HG02610 (cell line): ENCODE data around the gene GUCY2D.

Source experiments
- ATAC-seq: cut with Tn5 transposase; IDR thresholded peaks from one replicate; pipeline ENCODE4 v1.9.1; 2021; ENCODE audit warnings: mild to moderate bottlenecking, moderate library complexity; ENCODE audit not compliant: unreplicated experiment

GUCY2D gene

DNA sequence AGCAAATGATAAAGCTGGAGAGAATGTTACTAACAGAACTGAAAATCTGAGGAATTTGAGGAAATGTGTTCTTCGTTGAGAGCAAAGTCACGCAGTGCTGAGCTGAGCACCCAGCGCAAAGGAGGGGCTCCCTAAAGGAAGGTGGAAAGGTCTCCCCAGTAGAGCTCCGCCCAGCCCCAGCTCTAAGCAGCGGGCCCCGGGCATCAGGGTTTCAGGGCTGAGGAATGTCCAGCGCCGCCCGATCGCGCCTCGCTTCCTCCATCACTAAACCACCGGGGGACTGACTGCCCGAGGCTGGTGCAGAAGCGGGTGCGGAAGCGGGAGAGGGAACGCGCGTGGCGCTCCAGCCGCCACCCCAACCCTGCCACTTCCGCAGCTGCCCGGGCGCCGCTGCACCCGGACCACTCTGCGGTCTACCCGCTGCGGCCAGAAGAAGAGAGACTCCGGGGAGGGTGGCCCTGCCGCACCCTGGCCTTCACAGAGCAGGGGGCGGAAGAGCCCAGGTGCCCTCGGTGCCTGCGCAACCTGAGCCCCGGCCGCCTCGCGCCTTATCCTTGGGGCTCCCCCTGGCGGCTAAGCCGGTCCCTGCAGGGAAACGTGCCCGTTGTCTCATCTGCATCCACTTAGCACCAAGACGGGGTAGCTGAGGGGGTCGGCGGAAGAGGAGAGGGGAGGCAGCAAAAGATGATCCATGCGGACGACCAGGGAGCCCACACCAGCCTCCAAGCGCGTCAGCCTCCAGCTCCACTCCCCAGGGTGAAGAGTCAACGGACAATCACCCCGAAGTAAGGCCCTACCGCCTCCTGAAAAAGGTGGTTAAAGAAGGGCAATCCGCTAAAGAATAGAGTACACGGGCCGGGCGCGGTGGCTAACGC is 12.4 kb upstream of the GUCY2D start:
- peak; percentile 51 for ATAC-seq

DNA sequence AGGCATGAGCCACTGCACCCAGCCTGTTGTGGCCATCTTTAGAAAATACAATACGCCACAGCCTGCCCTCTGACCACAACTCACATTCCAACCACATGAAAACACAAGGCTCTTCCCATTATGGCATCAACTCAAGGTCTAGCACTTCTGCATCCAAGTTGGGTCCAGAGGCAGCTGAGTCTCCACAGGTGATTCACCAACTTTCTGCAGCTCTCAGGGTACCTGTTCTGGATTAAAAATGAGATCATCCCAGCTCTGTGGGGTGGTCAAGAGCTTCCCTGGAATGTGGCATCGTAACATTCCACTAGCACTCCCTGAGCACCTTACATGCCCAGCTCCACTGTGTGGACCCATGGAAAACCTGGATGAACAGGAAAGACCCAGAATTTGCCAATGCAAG is 9.9 kb upstream of the GUCY2D start:
- no peak for ATAC-seq

DNA sequence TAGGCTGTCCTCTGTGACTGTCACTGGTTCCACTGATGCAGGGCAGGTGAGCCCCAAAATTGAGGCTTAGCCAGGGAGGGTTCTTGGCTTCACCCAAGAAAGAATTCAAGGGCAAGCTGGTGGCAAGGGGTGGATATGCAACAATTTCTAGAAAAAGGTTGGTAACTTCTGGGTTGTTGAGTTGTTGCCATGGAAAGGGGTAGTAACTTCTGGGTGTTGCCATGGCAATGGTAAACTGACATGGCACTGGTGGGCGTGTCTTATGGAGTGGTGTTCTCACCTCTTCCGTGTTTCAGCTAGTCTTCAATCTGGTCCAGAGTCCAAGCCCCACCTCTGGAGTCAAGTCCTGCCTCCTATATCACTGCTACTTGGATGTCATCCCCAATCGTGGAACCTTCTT is 9.5 kb upstream of the GUCY2D start:
- no peak for ATAC-seq

DNA sequence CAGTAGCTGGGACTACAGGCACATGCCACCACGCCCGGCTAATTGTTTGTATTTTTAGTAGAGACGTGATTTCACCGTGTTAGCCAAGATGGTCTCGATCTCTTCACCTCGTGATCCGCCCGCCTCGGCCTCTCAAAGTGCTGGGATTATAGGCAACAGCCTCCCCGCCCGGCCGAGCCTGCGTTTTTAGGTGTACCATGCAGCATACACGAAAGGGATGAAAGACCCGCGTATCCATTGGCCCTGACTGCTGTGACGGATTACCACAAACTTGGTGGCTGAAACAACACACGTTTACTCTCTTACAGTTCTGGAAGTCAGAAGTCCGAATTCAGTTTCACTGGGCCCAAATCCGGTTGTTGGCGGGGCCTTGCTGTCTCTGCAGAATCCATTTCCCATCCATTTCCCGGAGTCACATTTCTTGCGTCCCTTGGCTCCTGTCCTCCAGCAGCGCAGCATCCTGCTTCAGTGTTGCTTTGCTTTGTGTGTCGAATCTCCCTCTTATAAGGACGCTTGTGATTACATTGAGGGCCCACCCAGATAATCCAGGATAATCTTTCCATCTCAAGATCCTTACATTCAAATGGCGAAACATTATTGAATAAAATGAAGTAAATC is 8.3 kb upstream of the GUCY2D start:
- no peak for ATAC-seq

DNA sequence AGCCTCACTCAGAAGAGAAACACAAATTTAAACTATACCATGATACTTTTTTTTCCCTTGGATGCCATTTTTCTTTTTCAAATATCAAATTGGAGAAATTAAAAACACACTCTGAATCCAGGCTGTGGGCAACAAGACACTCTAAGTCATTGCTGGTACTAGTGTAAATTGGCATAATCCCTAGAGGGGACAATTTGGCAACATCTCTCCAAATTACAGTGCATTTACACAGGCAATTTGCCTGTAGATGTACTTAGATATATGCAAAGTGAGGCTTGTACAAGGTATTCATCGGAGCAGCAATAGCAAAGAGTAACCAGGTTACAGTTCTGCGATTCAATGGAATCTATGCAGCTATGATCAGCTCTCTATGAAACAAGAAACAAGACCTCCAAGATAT is 6.7 kb upstream of the GUCY2D start:
- ATAC-seq: no peak

DNA sequence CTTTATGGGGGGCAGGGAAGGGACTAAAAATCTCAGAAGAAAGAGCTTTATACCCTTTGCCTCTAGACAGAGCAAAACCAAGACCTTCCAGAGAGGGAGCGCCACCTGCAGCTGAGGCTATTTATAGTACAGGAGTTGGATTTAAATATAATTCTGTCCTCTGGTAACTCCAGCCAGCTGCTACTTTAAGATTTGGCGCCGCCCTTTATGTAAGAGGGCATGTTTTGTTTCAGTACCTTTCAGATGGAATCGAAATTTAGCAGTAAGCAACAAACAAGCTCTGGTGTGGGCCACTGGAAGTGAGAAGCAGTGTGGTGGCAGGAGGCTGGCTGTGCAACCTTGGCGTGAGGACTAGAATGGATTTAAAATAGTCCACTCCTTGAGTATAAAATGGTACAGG is 5.2 kb upstream of the GUCY2D start:
- ATAC-seq: no peak

DNA sequence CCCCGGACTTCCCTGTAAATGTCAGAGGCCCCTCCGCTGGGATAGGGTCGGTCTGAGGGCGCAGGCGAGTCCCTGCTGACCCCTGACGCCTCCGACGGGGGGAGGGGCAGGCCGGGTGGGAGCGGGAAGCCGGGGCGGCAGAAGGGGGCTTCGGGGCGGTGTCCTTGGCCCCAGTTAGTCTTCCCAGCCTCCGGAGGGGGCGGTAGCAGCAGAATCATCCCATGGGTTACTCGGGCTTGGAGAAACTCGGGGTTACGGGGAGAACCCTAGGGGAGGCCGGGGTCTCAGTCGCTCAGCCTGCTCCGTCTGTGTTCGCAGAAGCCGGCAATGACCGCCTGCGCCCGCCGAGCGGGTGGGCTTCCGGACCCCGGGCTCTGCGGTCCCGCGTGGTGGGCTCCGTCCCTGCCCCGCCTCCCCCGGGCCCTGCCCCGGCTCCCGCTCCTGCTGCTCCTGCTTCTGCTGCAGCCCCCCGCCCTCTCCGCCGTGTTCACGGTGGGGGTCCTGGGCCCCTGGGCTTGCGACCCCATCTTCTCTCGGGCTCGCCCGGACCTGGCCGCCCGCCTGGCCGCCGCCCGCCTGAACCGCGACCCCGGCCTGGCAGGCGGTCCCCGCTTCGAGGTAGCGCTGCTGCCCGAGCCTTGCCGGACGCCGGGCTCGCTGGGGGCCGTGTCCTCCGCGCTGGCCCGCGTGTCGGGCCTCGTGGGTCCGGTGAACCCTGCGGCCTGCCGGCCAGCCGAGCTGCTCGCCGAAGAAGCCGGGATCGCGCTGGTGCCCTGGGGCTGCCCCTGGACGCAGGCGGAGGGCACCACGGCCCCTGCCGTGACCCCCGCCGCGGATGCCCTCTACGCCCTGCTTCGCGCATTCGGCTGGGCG is 542 bp downstream of the GUCY2D start:
- ATAC-seq: no peak

DNA sequence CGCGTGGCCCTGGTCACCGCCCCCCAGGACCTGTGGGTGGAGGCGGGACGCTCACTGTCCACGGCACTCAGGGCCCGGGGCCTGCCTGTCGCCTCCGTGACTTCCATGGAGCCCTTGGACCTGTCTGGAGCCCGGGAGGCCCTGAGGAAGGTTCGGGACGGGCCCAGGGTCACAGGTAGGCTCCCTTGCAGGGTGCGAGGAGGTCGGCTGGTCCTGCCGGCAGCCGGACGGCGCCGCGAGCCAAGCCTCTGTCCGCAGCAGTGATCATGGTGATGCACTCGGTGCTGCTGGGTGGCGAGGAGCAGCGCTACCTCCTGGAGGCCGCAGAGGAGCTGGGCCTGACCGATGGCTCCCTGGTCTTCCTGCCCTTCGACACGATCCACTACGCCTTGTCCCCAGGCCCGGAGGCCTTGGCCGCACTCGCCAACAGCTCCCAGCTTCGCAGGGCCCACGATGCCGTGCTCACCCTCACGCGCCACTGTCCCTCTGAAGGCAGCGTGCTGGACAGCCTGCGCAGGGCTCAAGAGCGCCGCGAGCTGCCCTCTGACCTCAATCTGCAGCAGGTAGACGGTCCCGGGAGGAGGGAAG is 1.3 kb downstream of the GUCY2D start:
- no peak for ATAC-seq

DNA sequence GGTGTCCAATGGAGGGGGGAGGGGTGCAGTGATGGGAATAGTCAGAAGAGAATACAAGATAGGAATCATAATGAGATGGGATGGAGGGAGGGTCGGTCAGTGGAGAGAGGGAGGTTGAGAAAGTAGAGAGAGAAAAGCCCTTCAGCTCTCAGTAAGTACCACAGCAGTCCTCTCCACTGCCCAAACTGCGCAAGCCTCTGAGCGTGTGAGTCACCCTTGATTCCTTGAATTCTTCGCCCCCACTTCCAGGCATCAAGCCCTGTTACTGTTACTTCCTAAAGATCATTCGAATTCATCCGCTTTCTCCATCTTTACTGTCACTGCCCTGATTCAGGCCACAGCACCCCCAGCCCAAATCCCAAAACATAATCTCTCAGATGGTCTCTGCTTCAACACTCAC is 2.5 kb downstream of the GUCY2D start:
- no peak for ATAC-seq

DNA sequence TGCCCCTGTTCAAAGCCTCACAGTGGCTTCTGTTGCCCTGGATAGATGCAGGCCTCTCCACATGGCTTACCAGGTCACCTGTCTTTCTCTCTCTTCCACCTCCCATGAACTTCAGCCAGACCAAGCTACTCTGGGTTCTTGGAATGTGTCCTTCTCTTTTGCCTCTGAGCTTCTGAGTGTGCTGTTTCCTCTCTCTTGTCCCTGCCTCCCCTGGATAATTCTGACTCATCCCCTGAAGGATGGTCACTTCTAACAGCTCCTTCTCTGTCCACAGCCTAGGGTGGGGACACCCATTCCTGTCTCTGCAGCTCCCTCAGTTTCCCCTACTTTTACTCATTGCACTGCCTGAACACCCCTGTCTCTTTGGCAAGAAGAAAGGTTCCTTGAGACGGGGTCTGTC is 2.9 kb downstream of the GUCY2D start:
- no peak for ATAC-seq

DNA sequence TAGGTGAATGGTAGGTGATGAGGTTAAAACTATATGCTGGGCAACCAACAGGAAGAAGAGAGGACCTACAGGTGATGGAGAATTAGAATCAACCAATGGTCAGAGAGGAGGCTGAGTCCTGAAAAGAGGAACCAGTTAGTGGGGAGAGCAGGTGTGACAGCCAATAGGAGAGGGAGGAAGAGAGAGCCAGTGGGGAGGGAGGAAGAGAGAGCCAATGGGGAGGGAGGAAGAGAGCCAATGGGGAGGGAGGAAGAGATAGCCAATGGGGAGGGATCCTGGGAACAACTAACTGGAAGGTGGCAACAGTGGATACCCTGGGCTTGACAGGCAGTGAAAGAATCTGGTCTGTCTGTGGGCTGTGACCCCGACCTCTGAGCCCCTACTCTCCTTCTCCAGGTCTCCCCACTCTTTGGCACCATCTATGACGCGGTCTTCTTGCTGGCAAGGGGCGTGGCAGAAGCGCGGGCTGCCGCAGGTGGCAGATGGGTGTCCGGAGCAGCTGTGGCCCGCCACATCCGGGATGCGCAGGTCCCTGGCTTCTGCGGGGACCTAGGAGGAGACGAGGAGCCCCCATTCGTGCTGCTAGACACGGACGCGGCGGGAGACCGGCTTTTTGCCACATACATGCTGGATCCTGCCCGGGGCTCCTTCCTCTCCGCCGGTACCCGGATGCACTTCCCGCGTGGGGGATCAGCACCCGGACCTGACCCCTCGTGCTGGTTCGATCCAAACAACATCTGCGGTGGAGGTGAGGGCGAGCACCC is 3.7 kb downstream of the GUCY2D start:
- ATAC-seq: no peak

DNA sequence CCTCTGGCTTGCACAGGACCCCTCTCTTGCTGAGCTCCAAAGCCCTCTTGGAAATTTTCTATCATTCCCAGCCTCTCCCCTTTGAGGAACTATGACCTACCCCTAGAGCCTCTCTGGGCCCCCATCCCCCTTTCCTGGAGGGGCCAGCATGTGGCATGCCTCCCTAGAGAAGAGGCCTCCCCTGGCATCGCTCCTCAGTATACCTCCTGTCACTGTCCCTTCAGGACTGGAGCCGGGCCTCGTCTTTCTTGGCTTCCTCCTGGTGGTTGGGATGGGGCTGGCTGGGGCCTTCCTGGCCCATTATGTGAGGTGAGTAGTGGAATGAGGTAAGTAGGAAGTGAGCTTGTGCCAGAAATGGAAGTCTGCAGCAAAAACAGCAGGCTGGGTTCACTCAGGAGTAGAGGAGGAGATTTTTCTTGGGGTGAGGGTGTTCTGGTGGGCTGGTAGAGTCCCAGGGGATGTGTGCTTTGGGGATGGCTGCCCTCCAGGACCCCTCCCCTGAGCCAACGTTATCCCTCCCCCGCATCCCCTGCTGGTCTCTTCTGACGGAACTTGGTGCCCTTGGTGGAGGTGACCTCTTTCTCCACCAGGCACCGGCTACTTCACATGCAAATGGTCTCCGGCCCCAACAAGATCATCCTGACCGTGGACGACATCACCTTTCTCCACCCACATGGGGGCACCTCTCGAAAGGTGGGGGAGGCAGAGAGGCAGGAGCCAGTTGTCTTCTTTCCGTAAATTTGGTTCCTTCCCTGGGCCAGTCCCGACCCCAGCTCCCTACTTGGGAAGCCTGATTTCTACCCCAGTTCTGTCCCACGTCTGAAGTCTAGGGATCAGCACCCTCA is 4.6 kb downstream of the GUCY2D start:
- ATAC-seq: no peak

DNA sequence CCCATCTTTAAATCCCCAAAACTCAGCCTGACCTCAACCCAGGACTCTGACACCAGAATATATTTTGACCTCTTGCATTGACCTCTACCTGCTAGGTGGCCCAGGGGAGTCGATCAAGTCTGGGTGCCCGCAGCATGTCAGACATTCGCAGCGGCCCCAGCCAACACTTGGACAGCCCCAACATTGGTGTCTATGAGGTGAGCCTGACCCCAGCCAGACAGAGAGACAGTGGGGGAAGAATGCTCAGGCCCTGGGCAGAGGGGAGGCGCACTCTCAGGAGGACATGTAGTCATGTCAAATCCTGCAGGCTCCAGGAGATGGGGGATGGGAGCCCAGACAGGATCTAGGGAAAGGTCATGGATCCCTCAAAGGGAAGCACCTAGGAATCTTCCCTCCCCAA is 5.4 kb downstream of the GUCY2D start:
- no peak for ATAC-seq

DNA sequence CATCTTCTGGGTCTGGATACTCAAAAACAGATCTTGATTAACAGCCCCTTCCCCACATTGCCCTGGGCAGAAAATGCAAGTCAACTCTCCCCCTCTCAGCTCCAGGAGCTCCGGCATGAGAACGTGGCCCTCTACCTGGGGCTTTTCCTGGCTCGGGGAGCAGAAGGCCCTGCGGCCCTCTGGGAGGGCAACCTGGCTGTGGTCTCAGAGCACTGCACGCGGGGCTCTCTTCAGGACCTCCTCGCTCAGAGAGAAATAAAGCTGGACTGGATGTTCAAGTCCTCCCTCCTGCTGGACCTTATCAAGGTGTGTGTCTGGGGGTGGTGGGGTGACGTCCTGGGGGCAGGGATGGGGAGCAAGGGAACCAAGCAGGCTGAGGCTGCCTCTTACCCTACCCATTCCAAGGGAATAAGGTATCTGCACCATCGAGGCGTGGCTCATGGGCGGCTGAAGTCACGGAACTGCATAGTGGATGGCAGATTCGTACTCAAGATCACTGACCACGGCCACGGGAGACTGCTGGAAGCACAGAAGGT is 9.7 kb downstream of the GUCY2D start:
- no peak for ATAC-seq

DNA sequence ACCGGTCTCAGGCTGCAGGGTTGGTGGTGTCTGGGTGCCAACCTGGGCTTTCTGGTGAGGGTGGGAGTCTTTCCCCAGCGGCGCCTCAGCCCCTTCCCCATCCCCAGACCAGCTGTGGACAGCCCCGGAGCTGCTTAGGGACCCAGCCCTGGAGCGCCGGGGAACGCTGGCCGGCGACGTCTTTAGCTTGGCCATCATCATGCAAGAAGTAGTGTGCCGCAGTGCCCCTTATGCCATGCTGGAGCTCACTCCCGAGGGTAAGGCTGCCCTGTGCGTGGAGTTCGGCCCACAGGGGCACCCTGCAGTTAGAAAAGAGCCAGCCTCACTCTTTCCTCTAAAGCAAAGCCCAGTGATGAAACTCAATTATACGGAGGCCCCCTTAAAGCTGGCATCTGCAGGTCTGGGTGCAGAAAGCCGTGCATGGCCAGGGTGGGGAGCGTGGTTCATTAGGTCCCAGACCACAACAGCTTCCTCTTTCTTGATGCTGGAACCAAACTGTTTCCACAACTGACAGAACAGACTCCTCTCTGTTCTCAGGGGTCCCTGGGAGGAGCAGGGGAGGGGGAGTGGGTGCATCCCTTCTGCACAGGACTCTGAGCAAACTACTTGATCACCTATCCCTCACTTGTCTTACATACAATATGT is 10.7 kb downstream of the GUCY2D start:
- no peak for ATAC-seq

DNA sequence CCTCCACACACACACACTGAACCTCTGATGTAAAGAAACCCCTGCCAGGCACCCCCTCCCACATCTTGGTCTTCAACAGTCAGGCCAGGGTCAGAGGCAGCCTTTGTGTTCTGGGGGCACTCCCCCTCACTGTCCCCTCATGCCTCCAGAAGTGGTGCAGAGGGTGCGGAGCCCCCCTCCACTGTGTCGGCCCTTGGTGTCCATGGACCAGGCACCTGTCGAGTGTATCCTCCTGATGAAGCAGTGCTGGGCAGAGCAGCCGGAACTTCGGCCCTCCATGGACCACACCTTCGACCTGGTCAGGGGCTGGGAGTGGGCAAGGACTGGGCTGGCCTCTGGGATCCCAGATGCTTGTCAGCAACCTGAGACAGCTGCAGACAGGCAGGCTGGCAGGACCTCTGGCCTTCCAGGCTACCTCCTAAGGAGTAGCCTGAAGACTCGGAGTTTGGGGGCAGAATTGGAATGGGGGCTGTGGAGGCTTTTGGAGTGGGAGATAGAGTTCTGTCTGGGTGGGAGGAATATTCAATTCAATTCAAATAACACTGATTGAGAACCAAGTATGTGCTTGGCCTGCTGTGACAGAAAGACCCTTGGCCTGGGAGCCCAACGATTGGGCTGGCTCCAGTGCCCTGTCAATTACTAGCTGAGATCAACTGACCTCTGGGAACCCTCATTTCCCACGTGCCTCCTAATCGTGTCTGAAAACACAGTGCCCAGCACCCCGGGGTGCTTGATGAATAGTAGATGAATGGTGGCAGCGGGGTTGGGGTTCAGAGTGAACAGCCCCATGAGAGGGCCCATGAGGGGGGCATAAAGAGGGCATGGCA is 11.5 kb downstream of the GUCY2D start:
- no peak for ATAC-seq

DNA sequence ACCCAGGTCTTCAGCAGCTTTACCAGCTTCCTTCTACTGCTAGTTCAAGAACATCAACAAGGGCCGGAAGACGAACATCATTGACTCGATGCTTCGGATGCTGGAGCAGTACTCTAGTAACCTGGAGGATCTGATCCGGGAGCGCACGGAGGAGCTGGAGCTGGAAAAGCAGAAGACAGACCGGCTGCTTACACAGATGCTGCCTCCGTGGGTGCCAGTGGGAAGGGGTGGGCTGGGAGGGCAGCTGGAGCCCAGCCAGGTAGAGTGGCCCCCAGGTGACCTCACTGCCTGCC is 12.1 kb downstream of the GUCY2D start:
- no peak for ATAC-seq

DNA sequence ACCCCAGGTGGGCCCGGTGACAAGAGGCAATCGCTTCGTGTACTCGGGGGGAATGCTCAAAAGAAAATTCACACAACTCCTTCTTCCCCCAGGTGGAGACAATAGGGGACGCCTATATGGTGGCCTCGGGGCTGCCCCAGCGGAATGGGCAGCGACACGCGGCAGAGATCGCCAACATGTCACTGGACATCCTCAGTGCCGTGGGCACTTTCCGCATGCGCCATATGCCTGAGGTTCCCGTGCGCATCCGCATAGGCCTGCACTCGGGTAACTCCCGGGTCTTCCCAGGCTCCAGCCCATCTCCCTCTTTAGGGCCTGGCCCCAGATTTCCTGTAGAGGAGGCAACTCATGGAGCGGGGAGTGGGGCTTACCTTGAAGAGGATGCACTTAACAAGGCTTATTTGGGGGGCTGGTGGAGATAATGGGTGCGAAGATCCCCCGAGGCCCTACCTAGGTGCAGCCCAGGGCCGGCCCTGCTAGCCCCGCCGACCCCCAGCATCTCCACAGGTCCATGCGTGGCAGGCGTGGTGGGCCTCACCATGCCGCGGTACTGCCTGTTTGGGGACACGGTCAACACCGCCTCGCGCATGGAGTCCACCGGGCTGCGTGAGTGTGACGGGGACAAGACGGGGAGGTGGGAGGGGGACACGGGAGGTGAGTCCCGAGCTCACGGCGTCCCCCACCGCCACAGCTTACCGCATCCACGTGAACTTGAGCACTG is 13.0 kb downstream of the GUCY2D start:
- ATAC-seq: no peak
